Ishikawa (cell line): ENCODE measurements around the gene RSU1.

Experiments used
- CEBPB ChIP-seq: IDR thresholded peaks from 2 replicates; pipeline ENCODE4 v1.6.1; 2012
- EGR1 ChIP-seq: IDR thresholded peaks from 2 replicates; pipeline ENCODE4 v1.6.1; 2012
- EP300 ChIP-seq: IDR thresholded peaks from 2 replicates; pipeline ENCODE4 v1.6.1; 2012; ENCODE audit warnings: borderline replicate concordance
- MAX ChIP-seq: IDR thresholded peaks from 2 replicates; pipeline ENCODE4 v1.6.1; 2012
- NFIC ChIP-seq: IDR thresholded peaks from 2 replicates; pipeline ENCODE4 v1.6.1; 2012
- RAD21 ChIP-seq: IDR thresholded peaks from 2 replicates; pipeline ENCODE4 v1.6.1; 2012; ENCODE audit warnings: low read depth
- REST ChIP-seq: IDR thresholded peaks from 2 replicates; pipeline ENCODE4 v1.6.1; 2012; ENCODE audit warnings: low read depth, mild to moderate bottlenecking
- TAF1 ChIP-seq: IDR thresholded peaks from 2 replicates; pipeline ENCODE4 v1.6.1; 2012; ENCODE audit warnings: low read depth, mild to moderate bottlenecking
- TCF12 ChIP-seq: IDR thresholded peaks from 2 replicates; pipeline ENCODE4 v1.6.1; 2012; ENCODE audit warnings: low read depth
- TEAD4 ChIP-seq: IDR thresholded peaks from 2 replicates; pipeline ENCODE4 v1.6.1; 2012

GRCh38 chr10:16606923-16607322, 210.3 kb downstream of the RSU1 start:
- TF ChIP-seq EP300 (no peak), MAX (no peak), REST (no peak), CEBPB (no peak), NFIC (no peak), TCF12 (no peak), TAF1 (no peak), RAD21 (no peak), EGR1 (no peak), TEAD4 (no peak)
